Activated CD8-positive, alpha-beta memory T cell treated with anti-CD3 and anti-CD28 coated beads for 24 hours (primary cell): ENCODE measurements around the gene HDAC9.

Experiments used
- DNase-seq: peaks from one replicate; pipeline ENCODE4 v3.0.0-alpha.2; 2020

HDAC9 gene

DNA sequence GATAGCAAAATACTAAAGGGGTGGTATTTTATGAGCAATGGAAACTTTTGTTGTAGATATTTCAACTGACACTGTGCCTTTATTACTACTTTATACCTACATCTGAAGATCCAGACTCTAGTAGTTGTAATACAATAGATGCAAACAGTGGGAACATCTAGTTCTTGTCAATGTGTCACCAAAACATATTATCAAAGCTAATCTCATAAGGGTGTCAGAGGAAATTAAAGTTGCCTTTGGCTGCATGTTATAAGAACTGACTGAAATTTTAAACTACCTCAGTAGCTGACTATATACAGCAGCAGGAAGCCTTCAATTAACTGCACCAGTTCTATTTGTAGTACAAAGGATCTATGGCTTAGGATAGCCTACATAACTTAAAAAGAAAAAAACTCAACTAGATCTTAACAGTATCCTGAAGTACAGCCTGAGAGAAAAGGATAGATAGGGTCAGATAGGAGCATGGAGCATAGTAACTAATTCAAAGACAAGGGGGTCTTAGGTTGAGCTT, 30.9 kb downstream of the HDAC9 start:
- no peak for DNase-seq

DNA sequence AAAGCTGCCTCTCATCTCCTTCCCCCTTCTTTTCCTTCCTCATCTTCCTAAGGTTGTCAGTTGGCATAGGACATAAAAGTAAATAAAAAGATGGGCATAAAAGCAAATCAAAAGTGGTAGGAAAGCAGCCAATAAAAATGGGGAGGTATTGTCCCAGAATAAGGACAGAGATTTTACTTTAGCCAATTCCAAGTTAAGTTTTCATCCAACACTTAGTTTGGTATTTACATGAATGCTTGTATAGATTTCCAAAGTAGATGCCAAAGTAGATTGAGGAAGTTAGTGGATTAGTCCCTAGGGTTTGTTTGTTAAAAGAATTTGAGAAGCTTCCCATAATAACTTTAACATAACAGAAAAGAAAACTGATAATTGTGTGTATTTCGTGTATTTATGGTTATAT, 33.7 kb downstream of the HDAC9 start:
- no peak for DNase-seq

DNA sequence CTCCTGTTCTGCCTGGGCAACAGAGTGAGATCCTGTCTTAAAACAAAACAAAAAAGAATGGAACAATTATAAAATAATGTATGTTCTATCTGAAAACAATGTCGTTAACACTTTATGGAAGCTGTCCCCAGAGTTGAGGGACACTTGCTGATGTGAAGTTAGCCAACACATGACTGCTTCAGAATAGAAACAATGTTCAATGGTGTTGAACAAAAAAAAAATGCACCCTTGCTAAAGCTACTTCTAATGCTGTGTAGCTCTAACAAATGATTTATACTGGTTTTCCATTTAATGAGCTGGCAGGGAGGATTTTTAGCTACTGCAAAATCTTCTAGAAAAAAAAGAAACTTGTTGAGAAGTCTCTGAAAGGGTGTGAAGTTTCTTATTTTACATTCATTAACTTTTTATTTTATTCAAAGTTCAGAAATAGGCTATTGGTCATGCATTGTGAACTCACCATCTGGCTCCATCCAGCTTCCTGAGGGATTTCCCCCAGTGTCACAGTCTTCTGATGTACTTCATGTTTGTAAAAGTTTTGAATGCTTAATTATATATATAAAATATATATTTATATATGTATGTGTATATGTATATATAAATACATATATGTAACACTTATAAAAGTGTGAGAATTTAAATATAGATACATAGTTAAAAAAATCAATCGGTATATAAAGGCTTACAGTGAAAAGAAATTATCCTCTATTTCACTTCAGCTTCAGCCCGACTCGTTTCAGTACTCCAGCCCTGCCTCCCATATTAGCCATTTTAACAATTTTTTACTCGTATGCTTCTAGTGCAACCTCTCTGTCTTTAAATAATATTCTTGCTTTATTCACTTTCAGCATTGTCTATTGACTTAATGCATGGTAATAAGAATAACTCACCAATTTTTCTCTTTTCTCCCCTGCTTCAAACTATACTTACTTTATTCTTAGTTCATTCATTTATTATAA, 35.0 kb downstream of the HDAC9 start:
- DNase-seq, result no peak

DNA sequence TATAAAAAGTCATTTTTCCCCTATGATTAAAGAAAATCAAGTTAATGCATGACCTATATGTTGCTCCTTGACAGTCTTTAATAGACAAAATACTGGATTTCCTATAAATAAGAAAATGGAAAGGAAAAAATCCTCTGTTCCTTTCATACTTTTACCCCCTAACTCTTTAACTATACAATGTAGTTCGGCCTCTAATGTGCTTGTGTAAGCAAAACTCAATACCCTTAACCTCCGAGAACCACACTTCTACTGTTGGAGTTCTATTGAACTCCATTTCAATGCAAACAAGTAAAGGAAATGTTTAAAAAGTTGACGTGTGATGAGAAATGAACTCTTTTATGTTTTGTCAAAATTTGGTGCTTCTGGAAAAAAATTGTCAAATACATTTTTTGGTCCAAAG, 36.0 kb downstream of the HDAC9 start:
- DNase-seq, result no peak

DNA sequence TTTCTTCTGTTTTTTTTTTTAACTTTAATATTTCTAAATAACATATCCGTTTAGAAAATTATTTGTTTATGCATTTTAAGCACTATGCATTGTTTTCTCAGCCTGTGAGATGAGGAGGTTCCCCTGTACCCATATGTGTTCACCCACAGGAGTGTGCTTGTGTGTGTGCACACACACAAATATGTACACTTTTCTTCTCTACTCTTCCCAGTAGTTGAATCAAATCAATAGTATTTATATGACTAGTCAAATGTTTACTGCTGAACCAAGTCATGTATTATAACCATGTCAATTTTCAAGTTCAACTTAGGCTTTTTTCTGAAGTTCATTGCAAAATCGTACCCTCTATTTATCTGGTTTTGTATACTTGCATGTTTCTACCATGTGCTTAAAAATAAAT, 37.3 kb downstream of the HDAC9 start:
- DNase-seq, result no peak

DNA sequence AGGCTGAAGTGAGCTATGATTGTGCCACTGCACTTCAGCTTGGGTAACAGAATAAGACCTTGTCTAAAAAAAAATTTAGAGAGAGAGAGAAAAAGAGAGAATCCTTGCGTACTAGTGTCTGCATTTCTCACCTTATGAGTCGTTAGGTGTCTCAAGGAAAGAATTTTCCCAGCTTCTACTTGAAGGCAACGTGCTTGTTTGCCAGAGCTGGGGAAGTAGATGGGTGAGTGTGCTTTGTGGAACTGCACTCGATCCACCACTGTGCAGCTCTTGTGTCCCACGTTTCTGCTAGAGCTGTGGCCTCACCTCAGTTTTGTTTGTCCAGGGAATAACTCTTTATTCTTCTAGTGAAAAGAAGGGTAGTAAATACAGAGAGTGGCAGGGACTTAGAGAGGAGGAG, 38.9 kb downstream of the HDAC9 start:
- DNase-seq, result no peak

DNA sequence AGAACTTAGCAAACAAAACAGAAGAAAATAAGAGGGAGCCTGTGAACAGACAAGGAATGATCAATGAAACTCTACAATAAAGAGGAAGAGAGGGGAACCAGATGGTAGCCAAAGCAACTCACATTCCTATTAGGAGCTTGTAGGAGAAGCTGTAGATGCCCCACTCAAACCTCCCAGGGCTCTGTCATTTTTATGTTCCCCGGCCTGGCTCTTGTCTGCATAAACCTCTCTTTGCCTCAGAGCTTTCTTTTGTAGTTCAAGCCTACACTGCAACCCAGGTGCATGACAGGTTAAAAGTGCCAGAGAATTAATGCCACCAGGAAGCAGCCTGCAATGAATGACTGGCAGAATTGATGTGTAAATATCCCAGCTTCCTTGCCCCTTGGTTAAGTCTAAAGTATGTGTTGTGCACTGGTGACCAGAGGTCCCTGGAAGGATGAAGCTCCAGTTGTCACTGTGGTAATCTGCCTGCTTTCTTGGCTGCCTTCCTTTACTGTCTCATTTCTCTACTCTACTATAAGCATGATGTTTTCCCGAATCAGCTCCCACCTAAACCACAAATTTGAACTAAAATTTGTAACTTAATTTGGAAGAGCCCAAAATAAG, 40.4 kb downstream of the HDAC9 start:
- DNase-seq, result no peak

DNA sequence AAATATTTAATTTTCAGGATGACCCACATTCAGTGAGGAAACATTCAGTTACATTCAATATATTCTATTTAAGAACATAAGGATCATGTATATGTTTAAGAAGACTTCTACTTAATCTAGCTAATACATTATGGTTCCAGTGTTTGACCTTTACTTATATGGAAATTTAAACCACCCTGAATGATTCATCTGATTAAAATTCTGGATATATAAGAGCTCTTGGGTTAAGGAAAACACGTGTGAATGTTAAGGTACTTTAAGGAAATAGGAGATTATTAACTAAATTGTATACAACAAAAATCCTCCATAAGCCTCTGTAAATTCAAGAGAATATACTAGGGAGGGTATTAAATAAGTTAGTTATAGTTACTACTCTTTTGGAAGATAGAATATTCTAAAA, 40.9 kb downstream of the HDAC9 start:
- no peak for DNase-seq

DNA sequence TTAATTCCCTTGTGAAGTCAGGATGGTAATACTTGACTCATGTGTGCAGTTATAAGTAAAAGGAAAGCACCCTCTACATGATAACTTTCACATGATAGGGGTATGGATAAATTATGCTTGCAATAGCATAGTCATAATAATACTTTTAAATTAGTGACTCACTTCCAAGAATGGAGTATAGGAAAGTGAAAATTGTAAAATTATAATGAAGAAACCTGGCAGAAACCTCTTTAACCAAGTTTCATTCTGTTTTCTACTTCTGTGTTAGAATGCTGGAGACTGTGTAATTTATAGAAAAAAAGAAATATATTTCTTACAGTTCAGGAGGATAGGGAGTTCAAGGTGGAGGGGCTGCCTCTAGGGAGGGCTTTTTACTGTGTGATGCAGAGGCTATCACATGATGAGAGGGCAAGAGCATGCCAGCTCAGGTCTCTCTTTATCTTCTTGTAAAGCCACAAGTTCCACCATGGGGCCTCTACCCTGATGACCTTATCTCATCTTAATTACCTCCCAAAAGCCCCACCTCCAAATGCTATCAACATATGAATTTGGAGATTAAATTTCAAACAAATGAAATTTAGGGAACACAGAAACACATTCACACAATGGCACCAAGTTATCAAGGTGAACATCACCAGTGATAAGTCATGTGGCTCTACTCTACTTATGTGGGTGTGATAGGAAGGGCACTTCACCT, 43.2 kb downstream of the HDAC9 start:
- no peak for DNase-seq

DNA sequence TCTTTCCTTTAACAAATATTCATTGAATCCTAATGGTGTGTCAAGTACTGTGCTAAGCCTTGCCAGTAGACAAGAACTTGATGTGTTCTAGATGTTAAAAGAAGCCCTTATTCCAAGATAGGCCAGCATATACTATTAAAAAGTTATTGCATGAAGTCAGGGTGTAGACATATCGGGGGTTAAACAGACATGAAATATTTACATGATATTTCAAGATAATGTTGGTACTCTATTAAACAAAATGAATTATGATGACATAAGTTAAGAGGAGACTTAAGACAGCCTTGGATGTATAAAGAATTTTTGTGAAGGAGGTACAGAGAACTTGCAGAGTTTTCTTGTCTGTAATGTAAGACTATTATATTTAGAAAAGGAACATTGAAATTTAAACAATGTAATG, 44.8 kb downstream of the HDAC9 start:
- no peak for DNase-seq

DNA sequence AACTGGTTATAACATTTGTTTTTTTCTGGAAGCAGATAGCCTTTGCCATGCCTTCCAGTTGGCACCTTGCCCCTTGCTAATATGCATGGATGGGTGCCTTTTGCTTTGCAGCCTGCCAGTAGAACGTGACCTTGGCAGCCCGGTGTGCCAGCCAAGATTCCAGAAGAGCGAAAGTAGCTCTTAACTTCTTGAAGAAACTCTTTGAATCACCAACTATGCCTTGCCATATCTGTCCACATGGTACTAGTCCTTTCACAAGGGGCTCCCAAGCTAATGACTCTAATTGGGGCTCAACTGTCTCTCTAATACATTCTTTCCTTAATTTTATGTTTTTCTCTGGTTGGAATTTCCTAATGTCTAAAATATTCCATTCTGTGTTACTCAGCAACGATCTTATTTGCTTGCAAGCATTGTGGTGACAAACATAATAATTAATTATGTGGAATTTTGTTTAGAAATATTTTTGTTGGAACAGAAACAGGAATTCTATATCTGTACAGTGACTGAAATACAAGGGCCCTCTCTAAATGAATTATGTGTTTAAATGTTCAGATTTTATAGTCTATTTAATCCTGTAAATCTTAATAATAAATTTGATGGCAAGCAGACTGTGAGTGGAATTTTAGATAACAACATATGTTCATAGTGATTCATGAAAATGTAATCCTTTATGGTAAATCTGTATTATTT, 45.8 kb downstream of the HDAC9 start:
- no peak for DNase-seq

DNA sequence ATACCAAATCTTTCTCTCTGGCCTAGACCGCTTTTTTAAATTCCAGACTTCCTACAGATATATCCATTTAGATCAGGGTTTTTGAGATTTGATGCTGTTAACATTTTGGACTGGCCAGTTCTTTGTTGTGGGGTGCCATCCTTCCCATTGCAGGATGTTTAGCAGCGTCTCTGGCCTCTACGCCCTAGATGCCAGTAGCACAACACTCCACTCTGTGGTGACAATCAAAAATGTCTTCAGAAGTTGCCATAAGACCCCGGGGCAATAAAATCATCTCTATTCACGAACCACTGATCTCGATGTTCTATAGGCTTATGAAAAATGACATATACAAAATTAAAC, 46.3 kb downstream of the HDAC9 start:
- DNase-seq, result no peak

DNA sequence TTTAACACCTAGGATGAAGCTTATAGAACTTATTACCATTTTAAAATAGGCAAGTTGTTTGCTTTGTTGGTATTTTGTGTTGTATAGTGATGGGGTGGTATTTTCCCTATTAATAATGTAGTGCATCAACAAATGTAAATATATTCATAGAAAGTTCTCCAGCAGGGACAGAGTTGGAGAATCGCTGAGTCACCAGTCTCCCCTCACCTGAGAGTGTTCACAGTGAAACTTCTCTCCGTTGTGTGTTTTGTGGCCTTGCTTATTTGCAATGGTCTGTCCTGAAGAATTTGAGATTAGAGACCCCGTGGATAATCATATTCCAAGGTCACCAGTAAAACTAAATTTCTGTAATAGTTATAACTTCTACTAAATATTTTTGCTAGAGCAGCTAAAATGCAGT, 51.0 kb downstream of the HDAC9 start:
- DNase-seq, result no peak

DNA sequence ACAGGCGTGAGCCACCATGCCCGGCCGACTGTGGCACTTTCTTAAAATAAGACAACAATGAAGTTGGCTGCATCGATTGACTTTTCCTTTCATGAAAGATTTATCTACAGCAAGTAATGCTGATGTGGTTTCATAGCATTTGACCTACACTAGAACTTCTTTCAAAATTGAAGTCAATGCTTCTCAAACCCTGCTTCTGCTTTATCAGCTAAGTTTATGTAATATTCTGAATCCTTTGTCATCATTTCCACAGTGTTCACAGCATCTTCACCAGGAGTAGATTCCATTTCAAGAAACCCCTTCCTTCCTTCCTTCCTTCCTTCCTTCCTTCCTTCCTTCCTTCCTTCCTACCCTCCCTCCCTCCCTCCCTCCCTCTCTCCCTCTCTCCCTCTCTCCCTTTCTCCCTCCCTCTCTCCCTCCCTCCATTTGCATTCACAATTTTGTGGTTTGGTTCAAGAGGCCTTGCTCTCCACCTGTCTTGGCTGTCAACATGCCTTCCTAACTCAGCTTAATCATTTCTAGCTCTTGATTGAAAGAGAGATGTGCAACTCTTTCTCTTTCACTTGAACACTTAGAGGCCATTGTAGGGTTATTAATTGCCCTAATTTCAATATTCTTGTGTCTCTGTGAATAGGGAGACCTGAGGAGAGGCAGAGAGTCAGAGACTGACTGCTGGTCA, 52.1 kb downstream of the HDAC9 start:
- DNase-seq, result no peak

DNA sequence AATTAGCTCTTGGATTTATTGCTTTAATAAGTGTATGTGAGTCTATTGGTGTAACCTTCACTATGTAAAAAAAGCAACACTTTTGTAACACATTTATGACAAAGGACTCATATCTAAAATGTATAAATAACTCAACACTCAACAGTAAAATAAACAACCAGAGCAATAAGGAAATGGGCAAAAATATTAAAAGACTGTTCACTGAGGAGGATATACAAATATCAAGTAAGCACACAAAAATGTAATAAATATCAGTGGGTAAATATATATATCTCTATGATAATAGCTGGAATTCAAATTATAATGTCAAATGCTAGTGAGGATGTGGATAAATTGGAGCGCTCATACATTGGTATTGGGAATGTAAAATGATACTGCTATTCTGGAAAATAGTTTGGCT, 53.0 kb downstream of the HDAC9 start:
- DNase-seq, result no peak

DNA sequence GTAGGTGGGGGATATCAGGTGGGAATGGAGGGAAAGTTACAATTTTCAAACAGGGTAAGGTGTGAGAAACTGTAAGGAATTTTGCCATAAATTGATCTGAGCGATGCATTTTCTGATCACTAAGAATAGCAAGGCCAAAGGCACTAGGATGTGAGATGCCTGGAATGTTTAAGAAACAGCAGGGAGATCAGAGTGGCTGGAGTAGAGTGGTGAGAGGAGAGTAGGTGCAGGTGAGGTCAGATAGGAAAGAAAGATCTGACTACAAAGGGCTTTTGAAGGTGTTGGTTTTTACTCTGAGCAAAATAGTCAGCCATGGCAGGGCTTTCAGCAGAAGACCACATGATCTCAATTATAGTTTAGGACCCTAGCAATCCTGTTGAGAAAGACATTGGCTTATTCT, 55.0 kb downstream of the HDAC9 start:
- no peak for DNase-seq

DNA sequence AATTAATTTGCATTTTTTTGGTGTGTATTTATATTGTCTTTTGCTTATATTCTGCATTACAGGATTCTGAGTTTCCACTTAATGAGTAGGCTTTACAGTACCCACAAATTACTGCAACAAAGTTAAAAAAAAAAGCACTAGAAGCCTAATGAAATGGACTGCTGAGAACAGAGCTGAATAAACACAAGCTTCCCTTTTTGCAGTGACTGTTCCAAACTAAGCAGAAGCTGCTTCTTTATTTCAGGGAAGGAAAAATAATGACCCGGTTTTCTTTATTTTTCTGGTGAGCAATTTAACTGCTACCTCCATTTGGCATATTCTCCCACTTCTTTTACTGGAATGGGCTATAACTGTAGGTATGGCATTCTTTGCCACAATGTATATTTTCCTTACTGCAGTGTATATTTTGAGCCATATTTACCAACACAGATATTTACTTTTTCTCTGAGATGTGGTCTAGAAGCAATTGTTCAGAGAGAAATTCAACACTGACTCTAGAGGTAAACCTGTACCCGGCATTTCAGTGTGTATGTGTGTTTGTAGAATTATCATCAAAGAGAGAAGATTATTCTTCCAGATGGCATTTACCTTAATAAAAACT, 56.9 kb downstream of the HDAC9 start:
- no peak for DNase-seq

DNA sequence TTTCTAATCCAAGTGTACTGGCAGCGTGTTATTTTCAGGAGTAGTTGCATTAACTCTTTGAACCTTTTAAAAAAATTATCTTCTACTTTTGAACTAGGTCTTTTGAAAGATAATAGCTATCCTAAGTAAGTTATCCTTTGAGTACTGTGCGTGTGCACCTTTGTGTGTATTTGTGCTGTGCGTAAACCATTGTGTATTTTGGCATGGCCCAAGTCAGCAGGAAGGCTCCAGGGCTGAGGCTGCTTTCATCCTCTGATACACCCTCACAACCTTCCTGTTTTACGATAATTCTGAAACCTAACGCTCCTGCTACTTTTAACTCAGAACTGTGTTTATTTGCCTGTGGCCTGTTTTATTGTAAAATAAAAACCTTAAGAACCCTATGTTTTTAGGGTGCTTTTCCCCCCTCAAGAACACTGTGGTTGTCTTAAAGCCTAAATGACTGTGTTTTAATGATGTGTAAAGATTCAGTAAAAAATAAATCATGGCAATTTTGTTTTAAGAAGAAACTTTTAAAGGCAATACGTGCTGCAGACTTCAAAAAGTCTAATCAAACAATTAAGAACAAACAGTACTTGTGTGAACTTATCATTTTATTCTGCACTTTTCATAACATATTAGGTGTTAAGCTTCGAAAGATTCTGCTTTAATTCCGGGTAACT, 57.5 kb downstream of the HDAC9 start:
- DNase-seq, result no peak

DNA sequence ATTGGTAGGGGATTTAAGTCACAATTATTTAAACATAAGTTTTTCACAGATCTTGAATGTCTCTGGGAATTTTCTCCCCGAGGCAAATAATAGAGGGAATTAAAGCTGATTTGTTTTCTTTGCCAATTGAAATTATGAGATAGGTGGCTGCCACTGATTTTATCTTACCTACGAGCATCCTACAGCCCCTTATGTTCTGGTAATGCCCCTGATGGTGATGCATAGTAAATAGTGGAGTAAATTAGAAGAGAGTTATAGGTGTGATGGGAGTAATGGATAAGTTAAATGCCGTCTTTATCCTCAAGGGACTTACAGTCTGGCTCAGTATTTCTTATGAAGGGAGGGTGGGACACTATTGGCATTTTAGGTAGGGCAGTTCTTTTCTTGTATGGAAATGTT, 58.1 kb downstream of the HDAC9 start:
- DNase-seq, result no peak

DNA sequence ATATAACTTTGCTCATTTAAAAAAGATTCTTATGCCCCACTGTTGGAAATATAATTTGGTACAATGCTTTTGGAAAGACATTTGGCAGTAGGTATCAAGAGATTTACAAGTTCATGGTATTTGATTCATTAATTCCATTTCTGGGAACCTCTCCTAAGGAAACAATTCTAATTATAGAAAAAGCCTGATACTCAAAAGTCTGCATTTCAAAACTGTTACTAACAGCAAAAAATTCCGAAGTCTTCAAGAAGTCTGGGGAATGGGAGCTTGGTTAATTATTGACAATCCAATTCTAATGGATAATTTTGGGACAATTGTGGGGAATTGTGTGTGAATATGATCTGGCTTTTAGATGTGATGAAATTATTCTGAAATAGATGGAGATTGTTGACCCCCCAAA, 59.6 kb downstream of the HDAC9 start:
- no peak for DNase-seq

DNA sequence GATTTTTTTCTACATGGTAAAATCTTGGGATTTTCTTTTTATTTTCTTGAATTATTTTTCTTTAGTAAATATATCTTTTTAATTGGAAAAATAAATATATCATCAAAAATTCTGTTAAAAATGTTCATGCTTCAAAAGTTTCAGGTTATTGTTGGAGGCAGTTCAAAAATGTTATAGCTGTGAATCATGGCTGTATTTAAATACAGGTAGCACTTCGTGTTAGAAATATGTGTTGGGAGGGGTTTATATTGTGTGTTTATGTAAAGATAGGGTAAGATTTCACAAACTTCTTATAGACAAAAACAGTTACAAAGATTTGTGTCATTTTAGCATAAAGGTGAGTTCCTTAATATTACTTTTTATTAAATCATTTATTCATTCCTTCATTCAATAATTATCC, 60.4 kb downstream of the HDAC9 start:
- DNase-seq, result no peak

DNA sequence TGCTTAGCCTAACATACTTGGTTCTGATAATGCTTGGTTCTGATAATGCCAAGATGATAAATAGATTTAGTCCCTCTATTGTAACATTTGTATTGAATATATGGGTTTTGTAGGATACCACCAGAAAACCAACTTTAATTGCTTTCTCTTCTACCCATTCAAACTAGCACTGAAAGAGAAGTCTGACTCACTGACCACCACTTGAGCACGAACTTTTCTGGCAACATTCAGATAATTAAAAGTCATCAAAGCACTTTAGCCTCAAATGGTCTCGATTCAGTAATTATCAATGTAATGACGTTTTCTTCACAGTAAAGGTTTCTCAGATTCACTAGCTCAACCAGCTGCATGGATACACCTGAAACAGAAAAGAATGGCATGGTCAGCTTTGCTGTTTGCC, 63.0 kb downstream of the HDAC9 start:
- DNase-seq, result no peak
